Measurements from ENCODE around the gene SLAMF7. TPM values are rescaled to one million over a fixed set of nuclear protein-coding genes. Genes with fewer than 3 reads are reported as not detected.

The SLAMF7 gene
- total RNA-seq, 2 experiments from 2014 or later: 124 to 137 TPM

DNA sequence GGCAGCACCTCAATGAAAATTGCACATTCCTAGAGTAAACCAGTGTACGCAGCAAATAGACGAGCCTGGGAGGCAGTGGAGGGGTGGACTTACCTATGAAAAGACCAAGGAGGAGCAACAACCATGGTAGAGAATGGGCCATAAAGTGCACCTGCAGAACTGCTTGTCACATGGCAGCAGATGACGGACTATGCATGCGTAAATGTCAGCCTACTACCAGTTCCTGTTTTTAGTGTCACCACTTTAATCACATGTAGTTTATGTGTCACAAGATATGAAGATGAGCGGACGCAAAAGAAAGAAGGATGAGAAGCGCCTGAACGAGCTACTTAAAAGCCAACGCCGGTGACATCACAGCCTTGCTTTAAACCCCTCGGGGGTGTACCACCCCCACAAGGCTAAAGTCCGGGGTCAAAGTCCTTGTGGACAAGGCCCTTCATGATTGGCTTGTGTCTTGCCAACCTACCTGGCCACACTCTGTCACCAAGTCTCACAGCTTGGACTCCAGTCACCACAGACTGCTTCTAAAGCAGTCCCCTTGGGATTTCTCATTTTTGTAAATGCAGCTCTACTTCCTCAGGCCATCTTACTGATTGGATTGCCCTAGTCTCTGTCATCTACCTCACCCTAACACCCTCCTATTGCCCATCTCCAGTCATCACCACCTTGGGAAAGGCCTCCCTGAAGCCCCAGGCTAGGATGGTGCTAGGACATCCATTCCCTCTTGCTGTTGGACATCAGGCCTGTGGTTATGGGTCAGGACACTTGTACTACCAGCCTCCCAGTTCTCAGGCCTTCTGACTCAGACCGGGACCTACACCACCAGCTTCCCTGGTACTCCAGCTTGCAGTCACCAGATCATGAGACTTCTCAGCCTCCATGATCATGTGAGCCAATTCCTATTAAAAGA is 50.9 kb downstream of the SLAMF7 start:
- no peak for DNase-seq
- Mint-ChIP-seq H3K9me3 (peaks cover 2% of the 10 kb centered on the region), H3K4me1 (peaks cover 10% of the 10 kb centered on the region), H3K4me3 (no peak overlapping the region), H3K27me3 (peaks cover 3% of the 10 kb centered on the region), H3K27ac (no peak overlapping the region), H3K36me3 (no peaks in the 10 kb centered on the region)
- ATAC-seq (ENCODE audit: low read depth): no peak
- POLR2A ChIA-PET: no interaction called here

DNA sequence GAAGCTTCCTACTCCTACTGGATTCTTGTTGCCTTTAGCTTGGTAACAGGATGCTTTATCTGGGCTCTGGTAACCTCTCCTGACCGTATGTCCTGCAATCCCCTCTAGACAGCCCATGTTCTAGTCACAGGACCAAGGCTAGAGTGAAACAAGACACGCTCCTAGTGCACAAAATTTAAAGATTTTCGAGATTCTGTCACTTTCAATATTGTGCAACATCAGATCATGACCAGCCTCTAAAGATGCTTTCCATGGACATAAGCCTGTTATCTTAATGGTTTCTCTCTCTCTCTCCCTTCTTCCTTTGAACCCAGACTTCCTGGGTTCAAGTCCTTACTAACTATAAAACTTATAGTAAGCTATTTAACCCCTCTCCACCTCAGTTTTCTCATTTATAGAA is 55.3 kb downstream of the SLAMF7 start:
- H3K4me3 Mint-ChIP-seq: no peak overlapping the region
- POLR2A ChIA-PET: no interaction called here
- no peaks in the 10 kb centered on the region for H3K9me3 Mint-ChIP-seq
- no peaks in the 10 kb centered on the region for H3K27me3 Mint-ChIP-seq
- peak overlapping the region; percentile 8 for H3K27ac Mint-ChIP-seq
- no peak for ATAC-seq (ENCODE audit: low read depth)
- no peak for DNase-seq
- H3K4me1 Mint-ChIP-seq: peaks cover 50% of the 10 kb centered on the region
- no peaks in the 10 kb centered on the region for H3K36me3 Mint-ChIP-seq

DNA sequence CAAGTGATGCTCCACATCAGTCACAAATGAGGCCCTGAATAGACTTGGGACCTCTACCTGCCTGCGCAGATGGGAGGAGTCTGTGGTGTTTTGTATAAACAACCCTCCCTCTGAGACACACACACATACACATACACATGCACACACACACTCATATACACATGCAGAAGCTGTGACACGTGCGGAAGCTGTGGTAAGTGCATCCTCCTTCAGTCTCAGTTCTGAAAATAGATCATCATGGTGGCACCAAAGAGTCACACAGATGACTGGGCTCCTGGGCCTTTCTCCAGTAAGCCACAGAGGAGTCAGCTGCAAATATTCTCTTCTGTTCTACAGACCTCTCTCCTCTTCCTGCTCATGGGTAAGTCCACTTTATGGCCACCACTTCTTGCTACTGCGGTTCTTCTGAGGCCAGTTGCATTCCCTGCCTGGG is 56.9 kb downstream of the SLAMF7 start, which contains the start of gene LY9:
Gene LY9 (plus strand): TSS at position 224 of the 433 bp plus-strand sequence. CDS start 14 bp downstream, at position 238.
- H3K36me3 Mint-ChIP-seq: peaks cover 8% of the 10 kb centered on the region
- DNase-seq (peak; percentile 65), ATAC-seq (ENCODE audit: low read depth) (peak; percentile 81)
- H3K4me1 Mint-ChIP-seq: peaks cover 59% of the 10 kb centered on the region
- H3K4me3 Mint-ChIP-seq: peak within 1 kb of the TSS; percentile 92
- POLR2A ChIA-PET: interaction anchor here (0.5 to 5.1 kb wide), 11 partner anchors 15 to 511 kb away, joined by 3 to 25 read pairs (median 12); partner anchors contain the start of gene CD48
- no peaks in the 10 kb centered on the region for H3K27me3 Mint-ChIP-seq
- peak within 1 kb of the TSS; percentile 97 for H3K27ac Mint-ChIP-seq
- H3K9me3 Mint-ChIP-seq: no peaks in the 10 kb centered on the region

DNA sequence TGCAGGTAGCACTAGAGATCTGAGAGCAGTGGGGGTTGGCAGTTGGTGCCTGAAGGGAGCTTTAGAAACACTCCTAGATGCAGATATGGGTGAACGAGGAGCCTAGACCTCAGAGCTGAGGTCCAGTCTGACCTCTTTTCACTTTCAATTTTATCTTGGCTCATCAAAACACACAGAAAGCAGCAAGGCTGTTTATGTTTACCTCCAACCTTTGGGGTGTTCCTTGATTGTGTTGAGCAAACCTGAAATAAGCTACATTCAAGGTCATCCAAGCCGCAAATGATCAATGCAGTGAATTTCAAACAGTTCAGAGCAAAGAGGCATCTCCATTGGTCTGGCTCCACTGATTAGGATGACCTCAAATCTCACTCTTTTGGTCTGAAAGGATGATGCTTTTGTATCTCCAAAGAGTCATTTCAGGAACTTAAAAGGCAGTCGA is 58.2 kb downstream of the SLAMF7 start:
- no peak for ATAC-seq (ENCODE audit: low read depth)
- POLR2A ChIA-PET: interaction anchor here (0.7 to 5.1 kb wide), 18 partner anchors 17 to 248 kb away, joined by 3 to 25 read pairs (median 6); partner anchors contain the start of genes CD244, CD48 and USF1

DNA sequence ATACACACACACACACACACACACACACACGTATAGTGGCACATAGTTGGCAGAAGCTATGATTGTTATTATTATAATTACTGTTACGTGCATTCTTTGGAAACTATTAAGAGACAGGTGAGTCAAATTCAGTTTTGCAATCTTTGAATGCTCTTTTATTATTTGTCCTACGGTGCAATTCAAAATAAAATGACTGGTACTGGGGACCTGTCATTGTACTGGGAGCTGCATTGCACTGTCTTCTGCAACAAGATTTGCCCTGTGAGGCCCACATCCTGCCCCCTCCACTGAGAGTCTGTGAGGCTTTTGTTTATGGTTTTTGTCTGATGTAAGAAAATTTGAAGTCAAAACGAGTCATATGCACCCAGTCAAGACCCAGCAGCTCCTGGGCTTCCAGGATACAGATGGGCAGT is 58.8 kb downstream of the SLAMF7 start:
- H3K9me3 Mint-ChIP-seq: peaks cover 1% of the 10 kb centered on the region
- ATAC-seq (ENCODE audit: low read depth) (peak; percentile 74), DNase-seq (peak; percentile 52)
- peak overlapping the region; percentile 97 for H3K27ac Mint-ChIP-seq
- H3K27me3 Mint-ChIP-seq: no peaks in the 10 kb centered on the region
- H3K4me1 Mint-ChIP-seq: peaks cover 66% of the 10 kb centered on the region
- POLR2A ChIA-PET: interaction anchor here (0.6 to 5.1 kb wide), 19 partner anchors 9 to 248 kb away, joined by 3 to 25 read pairs (median 5); partner anchors contain the start of genes CD244, CD48 and USF1
- H3K4me3 Mint-ChIP-seq: peak overlapping the region; percentile 92
- peaks cover 17% of the 10 kb centered on the region for H3K36me3 Mint-ChIP-seq

More for the DNA sequence above, 58.2 kb downstream of the SLAMF7 start:
- H3K27me3 Mint-ChIP-seq: no peaks in the 10 kb centered on the region
- DNase-seq: no peak
- peaks cover 14% of the 10 kb centered on the region for H3K36me3 Mint-ChIP-seq
- no peaks in the 10 kb centered on the region for H3K9me3 Mint-ChIP-seq
- peaks cover 64% of the 10 kb centered on the region for H3K4me1 Mint-ChIP-seq
- peak overlapping the region; percentile 97 for H3K27ac Mint-ChIP-seq
- peak overlapping the region; percentile 92 for H3K4me3 Mint-ChIP-seq

DNA sequence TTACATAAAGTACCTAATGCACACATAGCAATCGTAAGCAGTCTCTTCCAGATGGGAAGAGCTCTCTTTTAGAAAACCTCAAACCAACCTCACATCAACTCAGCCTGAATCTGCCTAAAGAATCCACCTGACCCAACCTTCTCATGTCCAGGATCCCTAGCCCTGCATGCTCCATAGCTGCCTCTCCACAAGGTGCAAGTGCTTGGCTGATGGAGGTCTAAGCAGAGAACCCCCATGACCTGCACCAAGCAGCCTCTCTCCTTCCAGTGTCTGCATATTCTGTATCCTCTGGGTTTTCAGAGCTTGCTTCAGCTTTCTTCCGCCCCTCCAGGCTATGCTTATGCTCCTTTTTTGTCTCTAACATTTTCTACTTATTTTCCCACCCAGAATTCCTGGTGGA is 59.4 kb downstream of the SLAMF7 start:
- Mint-ChIP-seq H3K27ac (peak overlapping the region; percentile 97), H3K4me1 (peaks cover 66% of the 10 kb centered on the region), H3K9me3 (peaks cover 1% of the 10 kb centered on the region), H3K36me3 (peaks cover 22% of the 10 kb centered on the region), H3K4me3 (peak overlapping the region; percentile 92), H3K27me3 (no peaks in the 10 kb centered on the region)
- POLR2A ChIA-PET: interaction anchor here (0.6 to 5.1 kb wide), 18 partner anchors 8 to 247 kb away, joined by 3 to 25 read pairs (median 5); partner anchors contain the start of genes CD48 and USF1
- ATAC-seq (ENCODE audit: low read depth) (no peak), DNase-seq (no peak)

DNA sequence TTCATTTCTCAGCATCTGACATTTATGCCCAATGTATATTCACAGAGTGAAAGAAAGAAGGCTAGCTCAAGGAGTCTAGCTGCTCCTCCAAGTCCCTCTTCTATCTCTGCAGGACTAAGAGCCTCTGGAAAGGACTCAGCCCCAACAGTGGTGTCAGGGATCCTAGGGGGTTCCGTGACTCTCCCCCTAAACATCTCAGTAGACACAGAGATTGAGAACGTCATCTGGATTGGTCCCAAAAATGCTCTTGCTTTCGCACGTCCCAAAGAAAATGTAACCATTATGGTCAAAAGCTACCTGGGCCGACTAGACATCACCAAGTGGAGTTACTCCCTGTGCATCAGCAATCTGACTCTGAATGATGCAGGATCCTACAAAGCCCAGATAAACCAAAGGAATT is 60.6 kb downstream of the SLAMF7 start:
- Mint-ChIP-seq H3K4me3 (peak overlapping the region; percentile 92), H3K36me3 (peaks cover 31% of the 10 kb centered on the region), H3K4me1 (peaks cover 67% of the 10 kb centered on the region), H3K27me3 (no peaks in the 10 kb centered on the region), H3K27ac (peak overlapping the region; percentile 97), H3K9me3 (peaks cover 7% of the 10 kb centered on the region)
- POLR2A ChIA-PET: interaction anchor here (0.7 to 5.1 kb wide), 2 partner anchors 23 to 91 kb away, joined by 3 to 25 read pairs; no protein-coding TSS in a partner anchor
- ATAC-seq (ENCODE audit: low read depth) (no peak), DNase-seq (no peak)

DNA sequence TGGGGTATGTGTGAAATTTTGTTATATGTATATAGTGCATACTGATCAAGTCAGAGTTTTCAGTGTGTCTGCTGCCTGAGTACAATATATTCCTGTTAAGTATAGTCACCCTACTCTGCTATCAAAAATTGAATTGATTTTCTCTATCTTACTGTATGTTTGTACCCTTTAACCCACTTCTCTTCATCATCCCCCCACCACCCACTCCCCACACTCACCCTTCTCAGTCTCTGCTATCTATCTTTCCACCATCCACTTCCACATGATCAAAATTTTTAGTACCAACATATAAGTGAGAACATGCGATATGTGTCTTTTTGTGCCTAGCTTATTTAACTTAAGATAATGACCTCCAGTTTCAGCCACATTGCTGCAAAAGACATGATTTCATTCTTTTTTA is 61.1 kb downstream of the SLAMF7 start:
- Mint-ChIP-seq H3K27me3 (no peaks in the 10 kb centered on the region), H3K9me3 (peaks cover 11% of the 10 kb centered on the region), H3K4me1 (peaks cover 70% of the 10 kb centered on the region), H3K4me3 (peak overlapping the region; percentile 92), H3K36me3 (peaks cover 36% of the 10 kb centered on the region), H3K27ac (peak overlapping the region; percentile 97)
- POLR2A ChIA-PET: interaction anchor here (0.7 to 5.1 kb wide), 2 partner anchors 24 to 92 kb away, joined by 3 to 25 read pairs; no protein-coding TSS in a partner anchor
- DNase-seq: no peak
- ATAC-seq (ENCODE audit: low read depth): no peak

DNA sequence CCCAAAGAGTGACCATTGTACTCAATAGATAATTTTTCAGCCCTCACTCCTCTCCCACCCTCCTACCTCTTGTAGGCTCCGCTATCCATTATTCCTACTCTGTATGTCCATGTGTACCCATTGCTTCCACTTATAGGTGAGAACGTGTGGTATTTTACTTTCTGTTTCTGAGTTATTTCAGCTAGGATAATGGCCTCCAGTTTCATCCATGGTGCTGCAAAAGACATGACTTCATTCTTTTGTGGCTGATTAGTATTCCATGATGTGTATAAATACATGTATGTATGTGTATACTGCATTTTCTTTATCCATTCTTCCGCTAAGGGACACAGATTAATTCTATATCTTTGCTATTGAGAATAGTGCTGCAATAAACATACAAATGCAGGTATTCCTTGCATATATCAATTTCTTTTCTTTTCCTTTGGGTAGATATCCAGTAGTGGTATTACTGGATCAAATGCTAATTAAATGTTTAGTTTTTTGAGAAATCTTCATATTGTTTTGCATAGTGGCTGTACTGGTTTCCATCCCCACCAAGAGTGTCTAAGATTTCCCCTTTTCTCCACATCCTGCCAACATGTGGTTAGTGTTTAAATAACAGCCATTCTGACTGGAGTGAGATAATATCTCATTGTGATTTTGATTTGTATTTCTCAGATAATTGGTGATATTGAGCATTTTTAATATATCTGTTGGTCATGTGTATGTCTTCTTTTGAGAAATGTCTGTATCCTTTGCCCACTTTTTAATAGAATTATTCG is 61.8 kb downstream of the SLAMF7 start:
- POLR2A ChIA-PET: interaction anchor here (0.6 kb wide), 1 partner anchor 36 kb away, joined by 3 read pairs; no protein-coding TSS in a partner anchor
- peaks cover 42% of the 10 kb centered on the region for H3K36me3 Mint-ChIP-seq
- DNase-seq: no peak

DNA sequence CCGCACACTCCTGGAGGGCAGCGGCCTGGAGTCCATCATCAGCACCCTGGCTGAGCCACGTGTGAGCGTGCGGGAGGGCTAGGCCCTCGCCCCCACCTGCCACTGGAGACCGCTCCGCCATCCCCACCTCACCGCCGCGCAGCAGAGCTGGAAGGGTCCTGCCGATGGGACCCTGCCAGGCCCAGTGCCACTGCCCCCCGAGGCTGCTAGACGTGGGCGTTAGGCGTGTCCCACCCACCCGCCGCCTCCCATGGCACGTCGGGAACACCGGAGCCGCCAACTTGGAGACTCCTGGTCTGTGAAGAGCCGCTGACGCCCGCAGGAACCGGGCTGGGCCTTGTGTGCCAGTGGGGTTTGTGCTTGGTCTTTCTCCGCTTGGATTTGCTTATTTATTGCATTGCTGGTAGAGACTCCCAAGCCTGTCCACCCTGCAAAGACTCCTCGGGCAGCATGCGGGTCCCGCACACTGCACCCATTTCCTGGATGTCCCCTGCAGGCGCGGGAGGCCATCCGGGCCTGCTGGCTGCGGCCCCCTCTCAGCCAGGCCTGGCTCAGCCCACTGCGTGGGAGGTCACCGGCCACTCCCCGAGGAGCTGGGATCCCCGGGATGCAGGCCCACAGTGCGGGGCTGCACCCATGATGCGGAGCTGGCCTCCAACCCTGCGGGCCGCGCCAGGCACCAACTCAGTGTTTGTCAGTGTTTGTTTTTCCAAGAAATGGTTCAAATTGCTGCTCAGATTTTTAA is 63.0 kb downstream of the SLAMF7 start:
- H3K27me3 Mint-ChIP-seq: no peaks in the 10 kb centered on the region
- no peak for ATAC-seq (ENCODE audit: low read depth)
- H3K4me1 Mint-ChIP-seq: peaks cover 58% of the 10 kb centered on the region
- no peak overlapping the region for H3K4me3 Mint-ChIP-seq
- peaks cover 51% of the 10 kb centered on the region for H3K36me3 Mint-ChIP-seq
- POLR2A ChIA-PET: no interaction called here
- H3K9me3 Mint-ChIP-seq: peaks cover 18% of the 10 kb centered on the region
- H3K27ac Mint-ChIP-seq: no peak overlapping the region
- no peak for DNase-seq

More for the DNA sequence above, 61.8 kb downstream of the SLAMF7 start:
- peak; percentile 12 for ATAC-seq (ENCODE audit: low read depth)
- Mint-ChIP-seq H3K9me3 (peaks cover 13% of the 10 kb centered on the region), H3K4me3 (peak overlapping the region; percentile 92), H3K27ac (peak overlapping the region; percentile 69), H3K27me3 (no peaks in the 10 kb centered on the region), H3K4me1 (peaks cover 66% of the 10 kb centered on the region)
